ENCODE data around the gene MAPT. TPM values are rescaled to one million over a fixed set of nuclear protein-coding genes. Genes with fewer than 3 reads are reported as not detected.

The MAPT gene
- total and polyA plus RNA-seq, 2 of the 4 experiments (the other 2 are of a cell fraction) = 0.18 to 0.19 TPM

DNA sequence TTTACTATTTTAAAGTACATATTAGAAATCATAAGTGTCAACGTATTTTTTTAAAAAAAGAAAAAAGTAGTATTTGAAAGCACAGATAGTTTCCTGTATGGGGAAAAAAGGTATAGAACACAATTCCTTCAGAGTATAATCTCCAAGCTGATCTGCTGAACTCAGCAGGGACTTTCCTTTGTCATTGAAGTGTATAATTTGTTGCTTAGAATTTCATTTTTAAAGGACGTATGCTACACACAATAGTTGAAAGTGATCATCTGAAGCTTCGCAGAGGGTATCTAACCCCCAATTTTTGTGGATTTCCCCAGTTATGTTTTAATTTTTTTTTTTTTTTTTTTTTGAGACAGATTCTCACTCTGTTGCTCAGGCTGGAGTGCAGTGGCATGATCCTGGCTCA is 20.2 kb upstream of the MAPT start:
- H3K9me1 ChIP-seq (ENCODE audit: insufficient read depth, low read length) = no peaks in the 10 kb centered on the region
- H3K23ac ChIP-seq (ENCODE audit: low read depth, low read length) = no peak overlapping the region
- H3K27ac ChIP-seq (ENCODE audit: insufficient read depth, low read length) = no peak overlapping the region
- ChIA-PET POLR2A (ENCODE audit: unreplicated experiment) (no interaction called here), CTCF (no interaction called here)
- no peak overlapping the region for H4K8ac ChIP-seq (ENCODE audit: low read depth in 2 of 2, low read length in 2 of 2)
- no peak overlapping the region for H3K4ac ChIP-seq (ENCODE audit: low read depth, low read length)
- TF ChIP-seq NFE2L2 (IDR thresholded peaks at IDR 0.05; ENCODE audit: low read depth, low read length) = no peak
- TF ChIP-seq, protein P1, sequence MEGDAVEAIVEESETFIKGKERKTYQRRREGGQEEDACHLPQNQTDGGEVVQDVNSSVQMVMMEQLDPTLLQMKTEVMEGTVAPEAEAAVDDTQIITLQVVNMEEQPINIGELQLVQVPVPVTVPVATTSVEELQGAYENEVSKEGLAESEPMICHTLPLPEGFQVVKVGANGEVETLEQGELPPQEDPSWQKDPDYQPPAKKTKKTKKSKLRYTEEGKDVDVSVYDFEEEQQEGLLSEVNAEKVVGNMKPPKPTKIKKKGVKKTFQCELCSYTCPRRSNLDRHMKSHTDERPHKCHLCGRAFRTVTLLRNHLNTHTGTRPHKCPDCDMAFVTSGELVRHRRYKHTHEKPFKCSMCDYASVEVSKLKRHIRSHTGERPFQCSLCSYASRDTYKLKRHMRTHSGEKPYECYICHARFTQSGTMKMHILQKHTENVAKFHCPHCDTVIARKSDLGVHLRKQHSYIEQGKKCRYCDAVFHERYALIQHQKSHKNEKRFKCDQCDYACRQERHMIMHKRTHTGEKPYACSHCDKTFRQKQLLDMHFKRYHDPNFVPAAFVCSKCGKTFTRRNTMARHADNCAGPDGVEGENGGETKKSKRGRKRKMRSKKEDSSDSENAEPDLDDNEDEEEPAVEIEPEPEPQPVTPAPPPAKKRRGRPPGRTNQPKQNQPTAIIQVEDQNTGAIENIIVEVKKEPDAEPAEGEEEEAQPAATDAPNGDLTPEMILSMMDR (conservative IDR thresholded peaks at IDR 0.05; ENCODE audit: low read depth, low read length) = no peak
- no peak for TF ChIP-seq RAD21 (IDR thresholded peaks at IDR 0.05; ENCODE audit: low read length)
- TF ChIP-seq, protein P2, sequence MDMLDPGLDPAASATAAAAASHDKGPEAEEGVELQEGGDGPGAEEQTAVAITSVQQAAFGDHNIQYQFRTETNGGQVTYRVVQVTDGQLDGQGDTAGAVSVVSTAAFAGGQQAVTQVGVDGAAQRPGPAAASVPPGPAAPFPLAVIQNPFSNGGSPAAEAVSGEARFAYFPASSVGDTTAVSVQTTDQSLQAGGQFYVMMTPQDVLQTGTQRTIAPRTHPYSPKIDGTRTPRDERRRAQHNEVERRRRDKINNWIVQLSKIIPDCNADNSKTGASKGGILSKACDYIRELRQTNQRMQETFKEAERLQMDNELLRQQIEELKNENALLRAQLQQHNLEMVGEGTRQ (IDR thresholded peaks at IDR 0.05; ENCODE audit: low read depth, low read length) = no peak
- no peak for TF ChIP-seq SMC3 (IDR thresholded peaks at IDR 0.05; ENCODE audit: low read depth, low read length)
- no peak for TF ChIP-seq BHLHE40 (IDR thresholded peaks at IDR 0.05; ENCODE audit: low read depth, low read length)
- no peak for TF ChIP-seq RFX5 (IDR thresholded peaks at IDR 0.05; ENCODE audit: low read depth, low read length)
- no peak for TF ChIP-seq MAZ (IDR thresholded peaks at IDR 0.05; ENCODE audit: borderline replicate concordance, low read depth, low read length)
- TF ChIP-seq CEBPB (IDR thresholded peaks at IDR 0.05; ENCODE audit: low read depth, low read length) = no peak
- no peak for TF ChIP-seq FOS (IDR thresholded peaks at IDR 0.05; ENCODE audit: low read depth, low read length)
- TF ChIP-seq MAFK (IDR thresholded peaks at IDR 0.05; ENCODE audit: low read depth, low read length) = no peak
- TF ChIP-seq CHD1 (IDR thresholded peaks at IDR 0.05; ENCODE audit: low read depth, low read length) = no peak
- TF ChIP-seq, protein P3, sequence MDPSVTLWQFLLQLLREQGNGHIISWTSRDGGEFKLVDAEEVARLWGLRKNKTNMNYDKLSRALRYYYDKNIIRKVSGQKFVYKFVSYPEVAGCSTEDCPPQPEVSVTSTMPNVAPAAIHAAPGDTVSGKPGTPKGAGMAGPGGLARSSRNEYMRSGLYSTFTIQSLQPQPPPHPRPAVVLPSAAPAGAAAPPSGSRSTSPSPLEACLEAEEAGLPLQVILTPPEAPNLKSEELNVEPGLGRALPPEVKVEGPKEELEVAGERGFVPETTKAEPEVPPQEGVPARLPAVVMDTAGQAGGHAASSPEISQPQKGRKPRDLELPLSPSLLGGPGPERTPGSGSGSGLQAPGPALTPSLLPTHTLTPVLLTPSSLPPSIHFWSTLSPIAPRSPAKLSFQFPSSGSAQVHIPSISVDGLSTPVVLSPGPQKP (IDR thresholded peaks at IDR 0.05; ENCODE audit: borderline replicate concordance, low read depth, low read length) = no peak
- TF ChIP-seq POLR2A (IDR thresholded peaks at IDR 0.05; ENCODE audit: low read depth, low read length) = no peak
- no peak for TF ChIP-seq RCOR1 (IDR thresholded peaks at IDR 0.05; ENCODE audit: insufficient replicate concordance, low read length)
- TF ChIP-seq MXI1 (IDR thresholded peaks at IDR 0.05; ENCODE audit: borderline replicate concordance, low read depth, low read length) = no peak
- H3K4me2 ChIP-seq (ENCODE audit: low read depth, low read length) = no peak overlapping the region
- in situ Hi-C loops (cut with MboI; ENCODE audit: low sequenced_read_pairs) (no loop called here), intact Hi-C loops (cut with micrococcal nuclease) (no loop called here), dilution Hi-C loops (cut with HindIII; ENCODE audit: low sequenced_read_pairs, unreplicated experiment) (loop anchor here (25.0 kb wide), 1 partner anchor 237 kb away; no protein-coding TSS in a partner anchor)
- H2BK15ac ChIP-seq (ENCODE audit: low read depth, low read length) = no peak overlapping the region
- no peak for DNase-seq
- no peaks in the 10 kb centered on the region for H4K20me1 ChIP-seq (ENCODE audit: insufficient read depth, low read length)
- H2AK5ac ChIP-seq (ENCODE audit: low read depth, low read length) = no peak overlapping the region
- no peaks in the 10 kb centered on the region for H3K79me1 ChIP-seq (ENCODE audit: low read depth in 1 of 2, low read length in 2 of 2)
- no peaks in the 10 kb centered on the region for H3K4me1 ChIP-seq (ENCODE audit: control insufficient read depth, insufficient read depth, low read length)
- no peak overlapping the region for H2BK20ac ChIP-seq (ENCODE audit: low read depth, low read length)
- no peak overlapping the region for H2AFZ ChIP-seq (replicated peaks; ENCODE audit: low read length, poor library complexity)
- H3K27me3 ChIP-seq (ENCODE audit: control insufficient read depth, insufficient read depth, low read length) = peaks cover 11% of the 10 kb centered on the region
- no peak overlapping the region for H3K18ac ChIP-seq (ENCODE audit: low read depth, low read length)
- no peak overlapping the region for H2AK9ac ChIP-seq (replicated peaks; ENCODE audit: low read depth, low read length, poor library complexity)
- no peak overlapping the region for H2BK120ac ChIP-seq (ENCODE audit: low read depth, low read length)
- WGBS, 2 experiments (ENCODE audit: extremely low coverage in 2 of 2, insufficient read length in 1 of 2) = no CpG with 5 or more reads among the region's 3 CpGs
- no peak overlapping the region for H4K91ac ChIP-seq (ENCODE audit: insufficient read depth, low read depth, low read length)
- no peaks in the 10 kb centered on the region for H3K36me3 ChIP-seq (ENCODE audit: control insufficient read depth, insufficient read depth, low read length)
- H3K4me3 ChIP-seq (ENCODE audit: insufficient read depth, low read depth, low read length) = no peak overlapping the region
- no peak overlapping the region for H3K56ac ChIP-seq (ENCODE audit: extremely low read depth, insufficient read depth, low read length)
- no TSS peak for BruUV-seq (replicated peaks)
- H3K9ac ChIP-seq (ENCODE audit: low read depth, low read length) = no peak overlapping the region
- H4K5ac ChIP-seq (ENCODE audit: low read depth, low read length) = no peak overlapping the region
- peaks cover 3% of the 10 kb centered on the region; the same call in 1 of the 2 replicates for H3K9me3 ChIP-seq (ENCODE audit: control insufficient read depth, insufficient read depth, low read length)
- H3K14ac ChIP-seq (replicated peaks; ENCODE audit: low read depth, low read length) = no peak overlapping the region
- no peak overlapping the region for H2BK5ac ChIP-seq (ENCODE audit: low read depth, low read length, poor library complexity, severe bottlenecking)
- no peak for ATAC-seq (ENCODE audit: low read depth)

All from IMR-90 (cell line).